ACHN (cell line): ENCODE data around the gene RASGRP2.

Source experiments
- DNase-seq: peaks from one replicate; pipeline ENCODE4 v3.0.0-alpha.2; 2015
- in situ Hi-C: cut with HindIII; loops from 2 replicates; pipeline ENCODE4 v1.10.0; 2017; ENCODE audit warnings: low sequenced_read_pairs, low pct_ligation_motif_present, low pct_unique_long_range_greater_than_20kb

RASGRP2 gene

GRCh38 chr11:64772303-64773018 lies 28.5 kb upstream of the RASGRP2 start:
- no peak for DNase-seq
- in situ Hi-C loops: no loop called here

- no peak for DNase-seq
- in situ Hi-C loops: no loop called here
Observed at GRCh38 chr11:64771861-64772260, 27.9 kb upstream of the RASGRP2 start.

- in situ Hi-C loops: no loop called here
- DNase-seq: no peak
Observed at GRCh38 chr11:64770120-64770519, 26.2 kb upstream of the RASGRP2 start.

GRCh38 chr11:64769283-64769682 lies 25.3 kb upstream of the RASGRP2 start:
- in situ Hi-C loops: no loop called here
- no peak for DNase-seq

GRCh38 chr11:64768300-64768694 lies 24.4 kb upstream of the RASGRP2 start:
- in situ Hi-C loops: no loop called here
- DNase-seq: no peak

GRCh38 chr11:64767344-64768299 lies 23.7 kb upstream of the RASGRP2 start:
- in situ Hi-C loops: no loop called here
- peak; percentile 49 for DNase-seq

GRCh38 chr11:64766881-64767280 lies 22.9 kb upstream of the RASGRP2 start:
- in situ Hi-C loops: no loop called here

GRCh38 chr11:64765851-64766665 lies 22.1 kb upstream of the RASGRP2 start:
- in situ Hi-C loops: no loop called here
- DNase-seq: no peak

More at GRCh38 chr11:64766881-64767280, 22.9 kb upstream of the RASGRP2 start:
- no peak for DNase-seq

GRCh38 chr11:64765291-64765850 lies 21.4 kb upstream of the RASGRP2 start:
- in situ Hi-C loops: no loop called here
- no peak for DNase-seq

GRCh38 chr11:64764753-64765152 lies 20.8 kb upstream of the RASGRP2 start:
- no peak for DNase-seq
- in situ Hi-C loops: no loop called here

GRCh38 chr11:64764040-64764611 lies 20.2 kb upstream of the RASGRP2 start:
- no peak for DNase-seq
- in situ Hi-C loops: no loop called here

GRCh38 chr11:64763526-64764039 lies 19.6 kb upstream of the RASGRP2 start:
- in situ Hi-C loops: no loop called here
- no peak for DNase-seq

- peak; percentile 35 for DNase-seq
- in situ Hi-C loops: no loop called here
Observed at GRCh38 chr11:64762674-64763525, 19.0 kb upstream of the RASGRP2 start.

GRCh38 chr11:64762277-64762673 lies 18.3 kb upstream of the RASGRP2 start:
- no peak for DNase-seq
- in situ Hi-C loops: no loop called here

GRCh38 chr11:64760759-64761420 lies 16.9 kb upstream of the RASGRP2 start:
- DNase-seq: no peak
- in situ Hi-C loops: no loop called here

- DNase-seq: no peak
- in situ Hi-C loops: no loop called here
Observed at GRCh38 chr11:64759722-64760719, 16.1 kb upstream of the RASGRP2 start, which contains the start of gene PYGM. Gene PYGM, minus strand, starts transcription at chr11:64759974. Its CDS starts 76 bp downstream, at chr11:64759898.
